ENCODE data around the gene FAM72D. TPM values are rescaled to one million over a fixed set of nuclear protein-coding genes. Genes with fewer than 3 reads are reported as not detected.
A peak's percentile ranks its signal among the peaks of the same experiment; 100 is the strongest.
"Not testable (repeated sequence)": the region's sequence is repeated elsewhere in the genome, so short reads cannot be mapped to it uniquely, and the experiment has no call there.

Gene FAM72D
- 0.98 and 1.1 TPM in 2 replicates for polyA plus RNA-seq (2011; rRNA removed)
- 0.47 and 1.0 TPM in 2 replicates for polyA minus RNA-seq (2011; rRNA and poly(A)+ RNA removed)

GRCh38 chr1:145095284-145096057 lies at the start of gene FAM72D, which contains the start of gene SRGAP2B:
TSS of gene FAM72D (plus strand) at chr1:145095974. CDS start at chr1:145096848, 874 bp downstream.
TSS of gene SRGAP2B (minus strand) at chr1:145095328. CDS start at chr1:145092901, 2,427 bp downstream.
- H3K4me3 ChIP-seq (ENCODE audit: low read depth, low read length), result peak within 1 kb of the TSS; percentile 43
- DNase-seq (ENCODE audit: low read depth); CTCF ChIA-PET; H3K36me3 ChIP-seq (ENCODE audit: control insufficient read depth, insufficient read depth, low read length); H3K27me3 ChIP-seq (ENCODE audit: control insufficient read depth, insufficient read depth, low read length); POLR2A ChIA-PET: not testable (repeated sequence)

GRCh38 chr1:145047553-145047952 lies 48.2 kb upstream of the FAM72D start:
- H3K4me3 ChIP-seq (ENCODE audit: low read depth, low read length); POLR2A ChIA-PET; H3K27me3 ChIP-seq (ENCODE audit: control insufficient read depth, insufficient read depth, low read length); CTCF ChIA-PET; H3K36me3 ChIP-seq (ENCODE audit: control insufficient read depth, insufficient read depth, low read length); DNase-seq (ENCODE audit: low read depth): not testable (repeated sequence)

DNA sequence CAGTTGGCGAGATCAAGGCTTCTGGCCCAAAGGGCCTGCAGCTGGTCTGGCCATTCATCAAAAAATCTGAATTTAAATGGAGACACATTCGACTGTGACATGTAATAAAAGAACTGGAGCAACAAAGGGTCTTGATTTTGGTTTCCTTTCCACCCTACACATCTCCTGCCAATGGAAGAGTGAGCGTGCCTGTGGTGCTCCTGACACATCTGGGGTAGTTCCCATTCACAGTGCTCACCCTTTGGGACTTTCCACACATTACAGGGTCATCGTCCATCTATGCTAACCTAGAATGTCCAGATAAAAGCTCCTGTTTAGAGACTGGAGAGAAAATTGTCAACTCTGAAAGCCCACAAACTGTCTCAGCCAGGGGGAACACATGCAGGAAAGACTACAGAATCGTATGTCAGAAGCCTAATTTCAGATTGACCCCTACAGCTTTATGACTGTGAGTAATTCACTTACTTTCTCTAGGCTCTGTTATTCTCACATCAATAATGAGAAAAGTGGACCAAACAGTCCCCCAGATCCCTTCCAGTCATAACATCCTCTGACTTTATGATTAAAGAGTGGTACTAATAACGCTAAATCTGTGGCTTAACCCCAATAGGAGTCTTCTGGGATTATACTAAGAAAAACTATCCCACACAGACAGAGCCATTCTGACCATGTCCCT lies 47.5 kb upstream of the FAM72D start:
- DNase-seq (ENCODE audit: low read depth); POLR2A ChIA-PET; H3K4me3 ChIP-seq (ENCODE audit: low read depth, low read length); H3K36me3 ChIP-seq (ENCODE audit: control insufficient read depth, insufficient read depth, low read length); H3K27me3 ChIP-seq (ENCODE audit: control insufficient read depth, insufficient read depth, low read length); CTCF ChIA-PET: not testable (repeated sequence)

- H3K4me3 ChIP-seq (ENCODE audit: low read depth, low read length); DNase-seq (ENCODE audit: low read depth); H3K36me3 ChIP-seq (ENCODE audit: control insufficient read depth, insufficient read depth, low read length); H3K27me3 ChIP-seq (ENCODE audit: control insufficient read depth, insufficient read depth, low read length); POLR2A ChIA-PET; CTCF ChIA-PET: not testable (repeated sequence)
These were observed 43.6 kb upstream of the FAM72D start for GRCh38 chr1:145052019-145052776.

GRCh38 chr1:145053428-145053827 lies 42.3 kb upstream of the FAM72D start:
- H3K27me3 ChIP-seq (ENCODE audit: control insufficient read depth, insufficient read depth, low read length); H3K4me3 ChIP-seq (ENCODE audit: low read depth, low read length); POLR2A ChIA-PET; DNase-seq (ENCODE audit: low read depth); CTCF ChIA-PET; H3K36me3 ChIP-seq (ENCODE audit: control insufficient read depth, insufficient read depth, low read length): not testable (repeated sequence)

GRCh38 chr1:145055217-145055760 lies 40.5 kb upstream of the FAM72D start:
- POLR2A ChIA-PET; CTCF ChIA-PET; H3K36me3 ChIP-seq (ENCODE audit: control insufficient read depth, insufficient read depth, low read length); H3K4me3 ChIP-seq (ENCODE audit: low read depth, low read length); DNase-seq (ENCODE audit: low read depth); H3K27me3 ChIP-seq (ENCODE audit: control insufficient read depth, insufficient read depth, low read length): not testable (repeated sequence)

- CTCF ChIA-PET; POLR2A ChIA-PET; H3K27me3 ChIP-seq (ENCODE audit: control insufficient read depth, insufficient read depth, low read length); H3K4me3 ChIP-seq (ENCODE audit: low read depth, low read length); DNase-seq (ENCODE audit: low read depth); H3K36me3 ChIP-seq (ENCODE audit: control insufficient read depth, insufficient read depth, low read length): not testable (repeated sequence)
These were observed 37.6 kb upstream of the FAM72D start for GRCh38 chr1:145058184-145058583.

- POLR2A ChIA-PET; DNase-seq (ENCODE audit: low read depth); H3K4me3 ChIP-seq (ENCODE audit: low read depth, low read length); H3K27me3 ChIP-seq (ENCODE audit: control insufficient read depth, insufficient read depth, low read length); H3K36me3 ChIP-seq (ENCODE audit: control insufficient read depth, insufficient read depth, low read length); CTCF ChIA-PET: not testable (repeated sequence)
These were observed 32.5 kb upstream of the FAM72D start for GRCh38 chr1:145063285-145063684.

GRCh38 chr1:145063941-145064648 lies 31.7 kb upstream of the FAM72D start:
- H3K27me3 ChIP-seq (ENCODE audit: control insufficient read depth, insufficient read depth, low read length); H3K36me3 ChIP-seq (ENCODE audit: control insufficient read depth, insufficient read depth, low read length); POLR2A ChIA-PET; DNase-seq (ENCODE audit: low read depth); H3K4me3 ChIP-seq (ENCODE audit: low read depth, low read length); CTCF ChIA-PET: not testable (repeated sequence)

GRCh38 chr1:145065194-145065826 lies 30.5 kb upstream of the FAM72D start:
- H3K27me3 ChIP-seq (ENCODE audit: control insufficient read depth, insufficient read depth, low read length); POLR2A ChIA-PET; CTCF ChIA-PET; H3K4me3 ChIP-seq (ENCODE audit: low read depth, low read length); DNase-seq (ENCODE audit: low read depth); H3K36me3 ChIP-seq (ENCODE audit: control insufficient read depth, insufficient read depth, low read length): not testable (repeated sequence)

DNA sequence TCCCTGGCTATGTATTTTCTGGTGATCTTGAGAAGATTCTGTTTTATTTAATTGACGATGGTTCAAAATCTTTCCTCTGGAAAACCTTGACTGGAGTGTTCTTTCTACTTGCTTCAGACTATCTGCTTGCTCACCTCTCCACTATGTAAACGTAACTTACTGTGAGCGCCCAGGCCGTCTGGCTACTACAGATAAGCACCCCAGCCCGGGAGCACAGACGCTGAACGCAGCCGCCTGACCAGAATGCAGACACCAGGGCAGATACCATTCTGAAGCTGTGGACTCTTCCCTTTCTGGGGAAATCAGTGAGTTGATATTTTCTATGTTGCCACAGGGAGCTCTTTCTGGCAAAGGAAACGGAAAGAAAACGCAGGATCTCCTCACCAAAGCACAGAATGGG lies 29.3 kb upstream of the FAM72D start:
- H3K27me3 ChIP-seq (ENCODE audit: control insufficient read depth, insufficient read depth, low read length); CTCF ChIA-PET; POLR2A ChIA-PET; H3K36me3 ChIP-seq (ENCODE audit: control insufficient read depth, insufficient read depth, low read length); H3K4me3 ChIP-seq (ENCODE audit: low read depth, low read length); DNase-seq (ENCODE audit: low read depth): not testable (repeated sequence)

- H3K4me3 ChIP-seq (ENCODE audit: low read depth, low read length); H3K27me3 ChIP-seq (ENCODE audit: control insufficient read depth, insufficient read depth, low read length); H3K36me3 ChIP-seq (ENCODE audit: control insufficient read depth, insufficient read depth, low read length); DNase-seq (ENCODE audit: low read depth); CTCF ChIA-PET; POLR2A ChIA-PET: not testable (repeated sequence)
These were observed 24.2 kb upstream of the FAM72D start for GRCh38 chr1:145071569-145071968.

Measured in BJ (cell line).